ENCODE data around the gene CTTNBP2. TPM values are rescaled to one million over a fixed set of nuclear protein-coding genes. Genes with fewer than 3 reads are reported as not detected.

The CTTNBP2 gene
- total RNA-seq, 1 donor from 2014 or later = 9.5 TPM

- Mint-ChIP-seq H3K36me3 (ENCODE audit: insufficient read depth) (peaks cover 7% of the 10 kb centered on the region), H3K27me3 (no peaks in the 10 kb centered on the region), H3K4me1 (ENCODE audit: low read depth) (peaks cover 4% of the 10 kb centered on the region), H3K27ac (no peak overlapping the region), H3K9me3 (ENCODE audit: low read depth) (no peaks in the 10 kb centered on the region), H3K4me3 (ENCODE audit: low read depth) (no peak overlapping the region)
- no peak for DNase-seq (ENCODE audit: low spot score, unreplicated experiment)
- TF ChIP-seq, protein P1, sequence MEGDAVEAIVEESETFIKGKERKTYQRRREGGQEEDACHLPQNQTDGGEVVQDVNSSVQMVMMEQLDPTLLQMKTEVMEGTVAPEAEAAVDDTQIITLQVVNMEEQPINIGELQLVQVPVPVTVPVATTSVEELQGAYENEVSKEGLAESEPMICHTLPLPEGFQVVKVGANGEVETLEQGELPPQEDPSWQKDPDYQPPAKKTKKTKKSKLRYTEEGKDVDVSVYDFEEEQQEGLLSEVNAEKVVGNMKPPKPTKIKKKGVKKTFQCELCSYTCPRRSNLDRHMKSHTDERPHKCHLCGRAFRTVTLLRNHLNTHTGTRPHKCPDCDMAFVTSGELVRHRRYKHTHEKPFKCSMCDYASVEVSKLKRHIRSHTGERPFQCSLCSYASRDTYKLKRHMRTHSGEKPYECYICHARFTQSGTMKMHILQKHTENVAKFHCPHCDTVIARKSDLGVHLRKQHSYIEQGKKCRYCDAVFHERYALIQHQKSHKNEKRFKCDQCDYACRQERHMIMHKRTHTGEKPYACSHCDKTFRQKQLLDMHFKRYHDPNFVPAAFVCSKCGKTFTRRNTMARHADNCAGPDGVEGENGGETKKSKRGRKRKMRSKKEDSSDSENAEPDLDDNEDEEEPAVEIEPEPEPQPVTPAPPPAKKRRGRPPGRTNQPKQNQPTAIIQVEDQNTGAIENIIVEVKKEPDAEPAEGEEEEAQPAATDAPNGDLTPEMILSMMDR (IDR thresholded peaks at IDR 0.05; ENCODE audit: unreplicated experiment) = no peak
These were observed 97.0 kb downstream of the CTTNBP2 start for GRCh38 chr7:117776224-117776623.

GRCh38 chr7:117775801-117776200, 97.4 kb downstream of the CTTNBP2 start:
- H3K27me3 Mint-ChIP-seq = no peaks in the 10 kb centered on the region
- TF ChIP-seq, protein P1 (IDR thresholded peaks at IDR 0.05; ENCODE audit: unreplicated experiment) = no peak
- no peak overlapping the region for H3K27ac Mint-ChIP-seq
- peaks cover 7% of the 10 kb centered on the region for H3K36me3 Mint-ChIP-seq (ENCODE audit: insufficient read depth)
- no peaks in the 10 kb centered on the region for H3K9me3 Mint-ChIP-seq (ENCODE audit: low read depth)
- H3K4me1 Mint-ChIP-seq (ENCODE audit: low read depth) = peaks cover 4% of the 10 kb centered on the region
- DNase-seq (ENCODE audit: low spot score, unreplicated experiment) = no peak
- H3K4me3 Mint-ChIP-seq (ENCODE audit: low read depth) = no peak overlapping the region

GRCh38 chr7:117774943-117775342, 98.3 kb downstream of the CTTNBP2 start:
- H3K4me3 Mint-ChIP-seq (ENCODE audit: low read depth) = no peak overlapping the region
- no peak for DNase-seq (ENCODE audit: low spot score, unreplicated experiment)
- H3K4me1 Mint-ChIP-seq (ENCODE audit: low read depth) = peaks cover 4% of the 10 kb centered on the region
- no peak overlapping the region for H3K27ac Mint-ChIP-seq
- peaks cover 7% of the 10 kb centered on the region for H3K36me3 Mint-ChIP-seq (ENCODE audit: insufficient read depth)
- H3K27me3 Mint-ChIP-seq = no peaks in the 10 kb centered on the region
- TF ChIP-seq, protein P1 (IDR thresholded peaks at IDR 0.05; ENCODE audit: unreplicated experiment) = no peak
- H3K9me3 Mint-ChIP-seq (ENCODE audit: low read depth) = no peaks in the 10 kb centered on the region

GRCh38 chr7:117772421-117772820, 100.8 kb downstream of the CTTNBP2 start:
- DNase-seq (ENCODE audit: low spot score, unreplicated experiment) = no peak
- no peak overlapping the region for H3K27ac Mint-ChIP-seq
- H3K27me3 Mint-ChIP-seq = no peaks in the 10 kb centered on the region
- H3K4me3 Mint-ChIP-seq (ENCODE audit: low read depth) = no peak overlapping the region
- H3K4me1 Mint-ChIP-seq (ENCODE audit: low read depth) = peaks cover 4% of the 10 kb centered on the region
- TF ChIP-seq, protein P1 (IDR thresholded peaks at IDR 0.05; ENCODE audit: unreplicated experiment) = no peak
- H3K36me3 Mint-ChIP-seq (ENCODE audit: insufficient read depth) = peaks cover 7% of the 10 kb centered on the region
- H3K9me3 Mint-ChIP-seq (ENCODE audit: low read depth) = no peaks in the 10 kb centered on the region

DNA sequence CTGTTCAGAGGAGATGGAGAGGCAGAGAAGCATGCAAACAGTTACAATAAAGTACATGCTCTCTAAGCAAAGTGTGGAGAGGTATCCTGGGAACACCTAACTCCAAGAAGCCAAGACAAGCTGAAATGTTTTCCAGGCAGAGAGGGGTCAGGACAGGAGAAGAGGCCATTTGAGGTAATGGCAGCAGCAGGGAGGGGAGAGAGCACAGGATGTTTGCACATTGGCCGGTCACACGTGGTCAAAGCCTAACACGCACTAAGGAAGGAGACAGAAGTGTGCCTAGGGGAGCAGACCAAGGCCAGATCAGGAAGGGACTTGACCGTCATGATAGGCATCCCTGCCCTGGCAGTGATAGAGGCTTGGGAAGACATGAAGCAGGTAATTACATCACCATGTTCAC, 101.5 kb downstream of the CTTNBP2 start:
- no peaks in the 10 kb centered on the region for H3K9me3 Mint-ChIP-seq (ENCODE audit: low read depth)
- H3K27ac Mint-ChIP-seq = no peak overlapping the region
- no peaks in the 10 kb centered on the region for H3K27me3 Mint-ChIP-seq
- DNase-seq (ENCODE audit: low spot score, unreplicated experiment) = no peak
- H3K4me3 Mint-ChIP-seq (ENCODE audit: low read depth) = no peak overlapping the region
- TF ChIP-seq, protein P1 (IDR thresholded peaks at IDR 0.05; ENCODE audit: unreplicated experiment) = no peak
- peaks cover 7% of the 10 kb centered on the region for H3K36me3 Mint-ChIP-seq (ENCODE audit: insufficient read depth)
- H3K4me1 Mint-ChIP-seq (ENCODE audit: low read depth) = peaks cover 4% of the 10 kb centered on the region
